Fibroblast of the aortic adventitia (primary cell): ENCODE results near the gene C1QTNF2. TPM values are rescaled to one million over a fixed set of nuclear protein-coding genes. Genes with fewer than 3 reads are reported as not detected.

Experiments used
- DNase-seq: peaks from one replicate; pipeline ENCODE4 v3.0.0-alpha.2; 2010; ENCODE audit warnings: low read depth
- H3K4me3 ChIP-seq: 2 replicates; pipeline ENCODE4 v1.5.1; 2011; ENCODE audit warnings: low read depth, mild to moderate bottlenecking, control low read depth, low read length, moderate library complexity
- total RNA-seq: library from RNA; depleted of rRNA; stranded (reverse); fragments of >200 nt; gene quantifications from 2 replicates; pipeline ENCODE4 v1.2.3, GENCODE V29; 2012; ENCODE audit warnings: low replicate concordance
- TF ChIP-seq, protein P1 (sequence below): IDR thresholded peaks from 2 replicates; pipeline ENCODE4 v1.5.1; 2011; ENCODE audit warnings: mild to moderate bottlenecking, low read length, control low read depth, inconsistent platforms; ENCODE audit not compliant: insufficient read depth

Gene C1QTNF2
- total RNA-seq, 1 donor = 2.0 TPM

DNA sequence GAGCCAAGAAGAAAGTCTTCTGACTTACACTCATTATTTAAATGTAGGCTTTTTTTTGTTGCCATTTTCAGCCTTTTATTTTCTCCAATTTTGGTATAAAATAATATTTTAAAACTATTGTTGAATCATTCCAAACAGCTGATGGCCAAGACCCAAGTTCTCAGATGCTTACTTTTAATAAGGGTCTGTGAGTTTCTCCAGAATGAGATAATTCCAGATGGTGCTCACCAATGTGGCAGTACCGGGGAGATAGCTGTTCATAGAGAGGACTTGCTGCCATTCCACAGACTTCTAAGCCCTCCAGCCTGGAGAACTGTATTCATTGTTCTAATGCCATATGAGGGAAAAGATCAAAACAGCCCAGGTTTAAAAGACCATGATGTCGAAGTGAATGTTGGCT lies 5.3 kb upstream of the C1QTNF2 start:
- TF ChIP-seq, protein P1, sequence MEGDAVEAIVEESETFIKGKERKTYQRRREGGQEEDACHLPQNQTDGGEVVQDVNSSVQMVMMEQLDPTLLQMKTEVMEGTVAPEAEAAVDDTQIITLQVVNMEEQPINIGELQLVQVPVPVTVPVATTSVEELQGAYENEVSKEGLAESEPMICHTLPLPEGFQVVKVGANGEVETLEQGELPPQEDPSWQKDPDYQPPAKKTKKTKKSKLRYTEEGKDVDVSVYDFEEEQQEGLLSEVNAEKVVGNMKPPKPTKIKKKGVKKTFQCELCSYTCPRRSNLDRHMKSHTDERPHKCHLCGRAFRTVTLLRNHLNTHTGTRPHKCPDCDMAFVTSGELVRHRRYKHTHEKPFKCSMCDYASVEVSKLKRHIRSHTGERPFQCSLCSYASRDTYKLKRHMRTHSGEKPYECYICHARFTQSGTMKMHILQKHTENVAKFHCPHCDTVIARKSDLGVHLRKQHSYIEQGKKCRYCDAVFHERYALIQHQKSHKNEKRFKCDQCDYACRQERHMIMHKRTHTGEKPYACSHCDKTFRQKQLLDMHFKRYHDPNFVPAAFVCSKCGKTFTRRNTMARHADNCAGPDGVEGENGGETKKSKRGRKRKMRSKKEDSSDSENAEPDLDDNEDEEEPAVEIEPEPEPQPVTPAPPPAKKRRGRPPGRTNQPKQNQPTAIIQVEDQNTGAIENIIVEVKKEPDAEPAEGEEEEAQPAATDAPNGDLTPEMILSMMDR = no peak
- no peak for DNase-seq
- H3K4me3 ChIP-seq = no peak overlapping the region

- TF ChIP-seq, protein P1 = no peak
- H3K4me3 ChIP-seq = no peak overlapping the region
- DNase-seq = no peak
Observed at GRCh38 chr5:160375166-160375565, 4.7 kb upstream of the C1QTNF2 start.

DNA sequence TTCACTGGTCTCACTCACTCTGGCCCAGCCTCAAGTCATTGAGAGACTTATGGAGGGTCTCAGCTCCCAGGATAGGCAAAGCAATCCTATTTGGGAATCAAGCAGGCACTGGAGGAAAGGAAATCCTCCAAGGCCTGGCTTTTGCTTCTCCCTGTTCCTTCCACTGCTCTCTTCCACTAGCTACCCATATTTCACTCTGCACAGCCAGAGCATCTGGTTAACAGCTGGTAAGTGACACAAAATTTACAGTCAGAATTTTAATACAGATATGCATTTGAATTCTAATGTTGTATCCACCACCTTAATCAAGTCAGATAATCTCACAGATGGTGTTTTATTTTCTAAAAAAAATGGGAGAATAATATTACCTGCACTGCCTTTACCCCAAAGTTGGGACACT lies 868 bp upstream of the C1QTNF2 start:
- TF ChIP-seq, protein P1 = no peak
- DNase-seq = no peak
- H3K4me3 ChIP-seq = no peak overlapping the region

DNA sequence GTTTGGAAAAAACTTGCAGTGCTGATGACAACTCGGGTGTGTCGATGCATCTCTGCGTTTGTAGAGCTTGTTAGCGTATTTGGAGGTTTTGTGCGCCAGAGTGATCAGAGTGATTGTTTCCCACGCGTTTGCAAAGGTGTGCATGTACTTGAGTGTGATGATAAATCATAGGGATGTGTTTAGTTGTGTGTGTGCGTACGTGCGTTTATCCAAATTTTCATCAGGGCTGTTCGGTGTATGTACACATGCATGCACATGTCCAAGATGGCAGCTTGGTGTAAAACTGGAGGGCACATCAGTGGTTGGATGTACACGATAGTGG lies 248 bp upstream of the C1QTNF2 start:
- H3K4me3 ChIP-seq = peak overlapping the region; percentile 68
- no peak for DNase-seq
- TF ChIP-seq, protein P1 = no peak

GRCh38 chr5:160367885-160368284 lies 2.5 kb downstream of the C1QTNF2 start:
- H3K4me3 ChIP-seq = no peak overlapping the region
- DNase-seq = no peak
- TF ChIP-seq, protein P1 = no peak

GRCh38 chr5:160367261-160367660 lies 3.2 kb downstream of the C1QTNF2 start:
- H3K4me3 ChIP-seq = no peak overlapping the region
- TF ChIP-seq, protein P1 = no peak
- no peak for DNase-seq

GRCh38 chr5:160366230-160366629 lies 4.2 kb downstream of the C1QTNF2 start:
- TF ChIP-seq, protein P1 = no peak
- DNase-seq = no peak
- no peak overlapping the region for H3K4me3 ChIP-seq
